EH (cell line): ENCODE data around the gene FERMT3.
A peak's percentile ranks its signal among the peaks of the same experiment; 100 is the strongest.

Experiments
- DNase-seq: peaks from one replicate; pipeline ENCODE4 v3.0.0-alpha.2; 2015; ENCODE audit warnings: low read depth

Gene FERMT3

GRCh38 chr11:64264371-64264852, 57.9 kb downstream of the FERMT3 start:
- no peak for DNase-seq

DNA sequence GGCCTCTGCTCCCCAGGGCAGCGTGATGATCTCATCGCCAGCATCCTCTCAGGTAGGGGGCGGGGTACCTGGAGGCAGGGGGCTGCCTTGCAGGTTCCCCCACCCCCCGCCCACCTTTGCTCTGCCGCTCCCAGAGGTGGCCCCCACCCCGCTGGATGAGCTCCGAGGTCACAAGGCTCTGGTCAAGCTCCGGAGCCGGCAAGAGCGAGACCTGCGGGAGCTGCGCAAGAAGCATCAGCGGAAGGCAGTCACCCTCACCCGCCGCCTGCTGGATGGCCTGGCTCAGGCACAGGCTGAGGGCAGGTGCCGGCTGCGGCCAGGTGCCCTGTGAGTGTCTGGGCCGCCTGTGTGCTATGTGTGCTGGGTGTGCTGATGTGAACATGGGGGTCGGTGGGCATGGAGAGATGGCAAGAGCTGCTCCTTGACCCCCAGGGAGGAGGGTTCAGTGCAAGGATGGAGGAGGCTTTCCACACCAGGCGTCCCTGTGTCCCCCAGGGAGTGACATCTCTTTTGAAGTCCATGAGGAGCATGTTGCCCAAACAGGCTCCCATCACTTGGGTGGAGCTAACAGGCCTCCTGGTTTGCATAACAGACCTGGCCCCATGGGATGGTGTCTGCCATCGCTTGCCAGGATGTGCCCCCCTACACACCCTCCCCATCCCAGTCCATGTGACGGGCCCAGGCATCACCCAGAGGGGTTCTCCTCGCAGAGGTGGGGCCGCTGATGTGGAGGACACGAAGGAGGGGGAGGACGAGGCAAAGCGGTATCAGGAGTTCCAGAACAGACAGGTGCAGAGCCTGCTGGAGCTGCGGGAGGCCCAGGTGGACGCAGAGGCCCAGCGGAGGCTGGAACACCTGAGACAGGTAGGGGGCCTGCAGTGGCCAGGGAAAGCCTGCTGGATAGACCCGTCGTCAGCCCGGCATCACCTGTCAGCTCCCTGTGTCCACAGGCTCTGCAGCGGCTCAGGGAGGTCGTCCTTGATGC, 58.9 kb downstream of the FERMT3 start:
- DNase-seq, result no peak

DNA sequence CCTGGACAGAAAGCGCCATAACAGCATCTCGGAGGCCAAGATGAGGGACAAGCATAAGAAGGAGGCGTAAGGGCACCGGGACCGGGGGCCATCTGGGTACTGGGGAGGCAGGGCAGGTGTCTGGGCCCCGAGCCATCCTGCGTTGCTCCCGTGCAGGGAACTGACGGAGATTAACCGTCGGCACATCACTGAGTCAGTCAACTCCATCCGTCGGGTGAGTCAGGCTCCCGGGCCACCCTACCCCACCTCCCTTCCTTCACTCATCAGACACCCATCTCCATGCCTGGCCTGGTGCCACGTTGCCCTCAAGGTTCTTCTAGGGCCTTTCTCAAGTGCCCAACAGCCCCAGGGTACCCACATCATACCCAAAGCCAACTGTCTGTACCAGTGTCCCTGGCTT, 59.8 kb downstream of the FERMT3 start:
- peak; percentile 42 for DNase-seq

DNA sequence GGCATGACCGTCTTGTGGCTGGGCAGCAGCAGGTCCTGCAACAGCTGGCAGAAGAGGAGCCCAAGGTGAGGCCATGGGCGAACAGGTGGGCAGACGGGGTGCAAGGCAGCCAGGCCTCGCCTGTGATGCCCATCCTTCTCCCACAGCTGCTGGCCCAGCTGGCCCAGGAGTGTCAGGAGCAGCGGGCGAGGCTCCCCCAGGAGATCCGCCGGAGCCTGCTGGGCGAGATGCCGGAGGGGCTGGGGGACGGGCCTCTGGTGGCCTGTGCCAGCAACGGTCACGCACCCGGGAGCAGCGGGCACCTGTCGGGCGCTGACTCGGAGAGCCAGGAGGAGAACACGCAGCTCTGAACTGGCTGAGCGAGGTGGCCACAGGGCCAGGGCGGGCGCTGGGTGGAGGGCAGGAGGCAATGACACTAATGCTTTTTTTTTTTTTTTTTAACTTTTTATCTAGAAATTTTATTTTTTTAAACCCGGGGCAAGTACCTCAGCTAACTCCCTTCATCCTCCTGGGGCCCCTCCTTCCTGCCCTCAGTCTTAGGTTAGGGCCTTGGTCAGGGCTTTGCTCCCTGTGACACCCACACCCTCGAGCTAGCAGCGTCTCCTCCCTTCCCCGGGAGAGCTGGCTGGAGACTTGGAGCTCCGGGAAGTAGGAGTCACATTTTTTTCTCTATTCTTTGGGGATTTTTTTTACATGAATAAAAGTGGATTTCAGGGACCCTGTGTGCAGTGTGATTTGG, 60.9 kb downstream of the FERMT3 start:
- DNase-seq, result no peak

DNA sequence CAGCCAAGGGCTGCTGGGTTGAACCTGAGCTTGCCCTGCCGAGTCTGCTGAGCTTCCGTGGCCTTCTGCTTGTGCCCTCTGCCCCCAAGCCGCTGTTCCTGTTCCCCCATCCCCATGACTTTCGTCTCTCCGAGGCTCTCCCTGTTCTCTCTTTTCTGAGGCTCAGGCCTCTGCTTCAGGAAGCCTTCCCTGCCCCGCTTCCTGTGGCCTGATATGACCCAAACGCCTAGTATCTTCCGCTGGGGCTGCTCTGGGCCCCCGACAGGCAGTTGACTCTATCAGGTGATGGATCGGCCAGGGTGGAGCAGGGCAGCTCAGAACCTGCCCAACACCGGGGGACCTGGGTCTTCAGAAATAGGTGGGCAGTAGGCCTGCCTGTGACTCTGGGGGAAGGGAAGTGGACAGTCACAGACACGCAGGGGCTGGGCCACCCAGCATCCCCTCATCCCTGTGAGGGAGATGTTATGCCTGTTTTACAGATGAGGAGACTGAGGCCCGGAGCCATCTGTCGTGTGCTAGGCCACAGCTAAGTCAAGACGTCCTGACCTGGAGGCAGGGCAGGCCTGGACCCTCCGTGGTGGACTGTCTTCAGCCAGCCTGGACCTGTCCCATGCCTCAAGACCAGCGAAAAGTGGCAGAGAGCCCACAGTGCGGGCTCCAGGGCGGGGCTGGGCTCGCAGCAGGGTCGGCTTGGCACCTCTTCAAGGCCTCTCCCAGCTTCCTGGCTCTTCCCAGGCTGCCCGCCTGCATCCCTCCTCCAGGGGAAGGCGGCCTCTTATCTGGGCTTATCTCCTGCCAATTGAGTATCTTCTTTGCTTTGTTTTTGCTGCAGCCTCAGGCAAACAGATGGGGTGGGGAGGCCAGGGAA, 61.7 kb downstream of the FERMT3 start:
- peak; percentile 85 for DNase-seq

DNA sequence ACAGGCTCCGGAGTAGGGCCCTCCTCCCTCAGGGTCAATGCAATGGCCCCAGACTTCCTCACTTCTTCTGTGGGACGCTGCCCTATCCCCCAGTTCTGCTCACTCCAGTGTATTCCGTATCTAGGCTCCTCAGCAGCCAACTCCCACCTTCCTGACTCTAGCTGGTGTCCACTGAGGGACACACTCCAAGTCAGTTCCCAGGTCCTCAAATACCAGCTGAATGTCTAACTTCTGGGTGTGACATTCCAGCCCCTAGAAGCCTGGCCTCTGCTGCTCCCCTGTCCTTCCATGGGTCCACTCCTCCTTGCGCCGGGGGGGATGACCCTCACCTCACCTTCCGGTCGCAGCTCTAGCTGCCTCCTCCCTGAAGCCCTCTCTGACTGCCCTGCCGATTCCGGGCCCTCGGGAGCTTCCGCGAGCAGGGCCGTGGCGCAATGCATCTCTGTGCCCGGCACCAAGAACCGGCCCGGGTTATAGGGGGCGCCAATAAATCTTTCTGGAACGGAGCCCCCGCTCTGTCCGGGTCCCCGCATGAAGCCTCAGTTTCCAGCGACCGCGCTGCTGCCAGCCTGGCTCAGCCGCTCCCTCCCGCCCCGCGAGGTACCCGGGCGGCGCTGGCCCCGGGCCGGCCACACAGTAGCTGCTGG, 62.5 kb downstream of the FERMT3 start:
- peak; percentile 75 for DNase-seq

DNA sequence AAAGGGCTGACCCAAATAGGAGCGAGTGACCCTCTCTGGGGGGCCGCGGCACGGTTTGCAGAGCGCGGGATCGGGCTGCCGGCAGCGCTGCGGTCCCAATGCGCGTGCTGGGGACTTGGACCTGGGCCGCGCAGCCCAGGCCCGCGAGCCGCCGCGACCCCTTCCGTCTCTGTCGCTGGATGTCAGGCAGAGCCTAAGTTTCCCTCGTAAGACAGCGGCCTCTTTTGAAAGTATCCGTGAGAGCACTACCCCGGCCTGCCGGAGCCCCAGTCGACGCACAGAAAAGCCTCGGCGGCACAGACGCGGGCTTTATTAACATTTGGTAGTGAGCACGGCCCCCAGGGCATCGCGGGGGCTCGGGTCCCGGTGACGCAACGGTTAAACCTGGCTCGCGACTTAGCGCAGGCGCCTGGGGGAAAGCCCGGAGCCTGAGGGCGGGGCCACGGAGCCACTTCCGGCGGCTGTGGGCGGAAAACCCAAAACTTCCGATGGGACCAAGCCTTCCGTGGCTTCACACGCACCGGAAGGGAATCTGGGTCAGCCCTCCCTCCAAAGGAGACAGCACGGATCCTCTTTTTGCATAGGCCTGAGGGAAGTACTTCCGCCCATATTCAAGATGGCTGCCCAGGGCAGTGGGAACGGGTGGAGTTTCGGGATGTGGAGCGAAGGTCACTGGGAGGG, 63.2 kb downstream of the FERMT3 start:
- DNase-seq, result peak; percentile 100
